NCI-H1105 (cell line): ENCODE results near the gene ULK1.
"Not testable (repeated sequence)": the region's sequence is repeated elsewhere in the genome, so short reads cannot be mapped to it uniquely, and the experiment has no call there.

ENCODE experiments used
- DNase-seq: peaks from one replicate; lab custom pipeline; 2025; lab: John Stamatoyannopoulos, UW

The ULK1 gene

DNA sequence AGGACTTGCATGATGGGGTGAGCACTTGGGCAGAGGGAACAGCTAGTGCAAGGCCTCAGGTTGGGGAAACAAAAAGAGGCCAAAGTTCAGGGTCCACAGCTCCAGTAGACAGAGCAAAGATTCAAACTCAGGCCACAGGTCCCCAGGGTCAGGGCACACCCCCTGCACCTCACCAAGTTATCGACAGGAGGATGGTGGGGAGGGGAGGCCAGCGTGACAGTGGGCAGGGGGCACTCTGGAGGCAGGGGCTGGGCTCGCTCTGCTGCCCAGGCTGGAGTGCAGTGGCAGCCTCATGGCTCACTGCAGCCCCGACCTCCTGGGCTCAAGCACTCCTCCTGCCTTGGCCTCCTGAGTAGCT is 32.4 kb upstream of the ULK1 start:
- no peak for DNase-seq

DNA sequence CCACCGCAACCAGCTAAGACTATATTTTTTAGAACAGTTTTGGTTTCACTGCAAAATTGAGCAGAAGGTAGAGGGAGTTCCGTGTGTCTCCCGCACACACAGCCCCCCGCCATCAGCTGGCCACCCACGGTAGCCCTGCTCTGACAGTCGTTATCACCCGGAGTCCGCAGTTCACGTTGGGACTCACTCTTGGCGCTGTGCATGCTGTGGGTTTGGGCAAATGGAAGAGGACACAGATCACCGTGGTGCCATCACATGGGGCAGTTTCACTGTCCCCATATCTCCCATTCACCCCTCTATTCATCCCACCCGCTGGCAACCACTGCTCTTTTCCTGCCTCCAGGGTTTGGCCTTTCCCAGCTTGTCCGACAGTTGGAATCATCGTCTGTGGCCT is 31.8 kb upstream of the ULK1 start:
- DNase-seq: no peak

DNA sequence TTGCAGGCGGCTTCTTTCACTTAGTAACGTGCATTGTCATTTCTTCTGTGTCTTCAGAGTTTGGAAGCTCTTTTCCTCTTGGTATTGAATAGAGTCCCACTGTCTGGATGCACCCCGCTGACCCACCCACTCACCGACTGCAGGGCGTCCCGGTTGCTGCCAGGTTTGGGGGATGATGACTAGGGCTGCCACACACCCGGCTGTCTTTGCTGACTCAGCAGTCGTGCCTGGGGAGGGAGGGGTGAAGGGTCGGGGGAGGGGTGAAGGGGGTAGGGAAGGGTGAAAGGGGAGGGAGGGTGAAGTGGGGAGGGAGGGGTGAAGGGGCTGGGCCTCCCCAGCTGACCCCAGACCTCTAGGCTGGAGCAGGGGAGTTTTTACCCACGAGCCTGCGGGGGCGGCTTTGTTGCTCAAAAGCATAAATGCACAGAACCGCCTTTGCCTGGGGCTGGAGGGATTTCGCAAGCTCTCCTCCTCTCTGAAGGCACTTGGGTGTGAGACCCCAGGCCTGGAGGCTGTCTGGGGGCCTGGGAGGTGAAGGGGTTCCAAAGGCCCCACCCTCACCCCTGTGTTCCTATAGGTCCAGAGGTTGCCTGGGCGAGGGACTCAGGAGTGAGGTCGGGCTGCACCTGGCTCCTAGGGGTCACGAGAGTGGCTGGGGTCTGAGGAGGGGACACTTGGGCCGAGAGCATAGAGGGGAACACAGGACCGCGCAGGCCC is 31.3 kb upstream of the ULK1 start:
- DNase-seq: no peak

DNA sequence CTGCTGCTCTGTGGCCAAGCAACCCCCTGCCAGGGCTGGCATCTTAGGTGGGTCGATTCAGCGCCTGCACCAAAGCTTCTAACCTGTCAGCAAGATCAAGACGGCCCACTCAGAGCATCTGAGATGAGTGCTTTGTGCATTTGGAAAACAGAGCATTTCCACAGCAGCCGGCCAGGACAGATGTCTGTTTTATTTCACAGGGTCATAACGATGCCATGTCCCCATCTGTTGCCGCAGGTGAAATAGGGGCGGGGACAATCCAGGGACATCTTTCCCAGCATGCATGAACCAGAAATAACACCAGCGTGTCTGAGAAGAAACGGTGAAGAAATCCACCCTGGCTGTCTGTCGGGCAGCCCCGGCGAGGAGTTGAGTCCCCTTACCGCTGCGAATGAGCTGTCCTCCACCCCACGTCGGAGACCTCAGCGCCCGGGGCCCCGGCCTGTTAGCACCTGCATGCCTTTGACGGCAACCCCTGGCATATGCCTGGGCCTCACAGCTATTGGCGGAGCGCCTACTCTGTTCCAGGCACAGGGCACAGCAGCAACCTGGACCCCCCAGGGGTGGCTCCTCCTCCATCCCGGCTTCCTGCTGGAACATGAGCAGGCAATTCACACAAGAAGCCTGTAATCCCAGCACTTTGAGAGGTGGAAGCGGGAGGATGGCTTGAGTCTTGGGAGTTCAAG is 30.6 kb upstream of the ULK1 start:
- no peak for DNase-seq

DNA sequence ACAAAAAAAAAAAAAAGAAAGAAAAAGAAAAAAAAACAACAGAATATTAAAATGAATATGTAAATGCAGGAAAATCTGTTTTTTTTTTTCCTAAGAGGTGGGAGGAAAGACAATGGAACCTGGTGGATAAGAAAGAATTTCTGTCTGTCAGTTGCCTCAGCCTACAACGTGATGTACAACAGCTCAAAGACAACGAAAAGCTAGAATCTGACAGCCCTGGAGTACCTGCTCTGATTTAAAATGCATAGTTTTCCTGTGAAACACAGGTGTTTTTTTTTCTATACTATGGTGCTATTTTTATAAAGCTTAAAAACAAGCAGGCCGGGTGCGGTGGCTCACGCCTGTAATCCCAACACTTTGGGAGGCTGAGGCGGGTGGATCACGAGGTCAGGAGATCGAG is 30.0 kb upstream of the ULK1 start:
- no peak for DNase-seq

DNA sequence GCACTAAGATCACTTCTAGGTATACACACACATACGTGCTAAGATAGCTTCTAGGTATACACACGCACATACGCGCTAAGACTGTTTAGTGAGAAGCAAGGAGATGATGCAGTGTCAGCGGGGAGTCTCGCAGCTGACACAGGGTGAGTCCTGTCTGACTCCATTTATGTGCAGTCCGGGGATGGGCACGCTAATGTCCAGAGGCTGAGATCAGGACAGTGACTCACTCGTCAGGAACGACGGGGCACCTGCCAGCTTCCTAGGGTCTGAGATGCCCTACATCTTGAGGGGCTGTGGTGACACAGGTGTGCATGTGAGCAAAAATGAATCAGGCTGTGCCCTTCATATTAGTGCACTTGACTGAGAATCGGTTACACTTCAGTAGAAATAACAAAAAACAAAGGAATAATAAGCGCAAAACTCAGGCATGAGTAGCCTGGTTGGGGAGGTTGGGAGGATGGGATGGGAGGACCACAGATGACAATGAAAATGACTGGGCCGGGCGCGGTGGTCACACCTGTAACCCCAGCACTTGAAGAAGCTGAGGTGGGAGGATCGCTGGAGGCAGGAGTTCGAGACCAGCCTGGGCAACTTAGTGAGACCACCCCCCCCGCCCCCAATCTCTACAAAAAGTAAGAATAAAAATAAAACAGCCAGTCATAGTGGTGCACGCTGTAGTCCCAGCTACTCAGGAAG is 29.1 kb upstream of the ULK1 start:
- no peak for DNase-seq

DNA sequence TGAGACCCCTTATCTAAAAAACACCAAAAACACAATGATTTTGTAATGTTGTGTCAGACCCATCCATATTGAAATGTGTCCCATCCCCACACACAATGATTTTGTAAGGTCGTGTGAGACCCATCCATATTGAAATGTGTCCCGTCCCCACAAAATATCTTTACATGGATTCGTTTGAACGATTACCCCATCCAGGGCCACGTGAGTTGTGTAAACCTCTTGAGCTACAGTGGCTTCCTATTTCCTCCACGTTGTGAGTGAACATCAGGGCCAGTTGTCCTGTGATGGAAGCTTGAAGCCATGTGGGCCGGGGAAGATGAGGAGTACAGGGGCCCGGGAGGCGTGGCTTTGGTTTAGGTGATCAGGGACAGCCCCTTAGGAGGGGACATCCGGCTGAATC is 27.0 kb upstream of the ULK1 start:
- DNase-seq: no peak

DNA sequence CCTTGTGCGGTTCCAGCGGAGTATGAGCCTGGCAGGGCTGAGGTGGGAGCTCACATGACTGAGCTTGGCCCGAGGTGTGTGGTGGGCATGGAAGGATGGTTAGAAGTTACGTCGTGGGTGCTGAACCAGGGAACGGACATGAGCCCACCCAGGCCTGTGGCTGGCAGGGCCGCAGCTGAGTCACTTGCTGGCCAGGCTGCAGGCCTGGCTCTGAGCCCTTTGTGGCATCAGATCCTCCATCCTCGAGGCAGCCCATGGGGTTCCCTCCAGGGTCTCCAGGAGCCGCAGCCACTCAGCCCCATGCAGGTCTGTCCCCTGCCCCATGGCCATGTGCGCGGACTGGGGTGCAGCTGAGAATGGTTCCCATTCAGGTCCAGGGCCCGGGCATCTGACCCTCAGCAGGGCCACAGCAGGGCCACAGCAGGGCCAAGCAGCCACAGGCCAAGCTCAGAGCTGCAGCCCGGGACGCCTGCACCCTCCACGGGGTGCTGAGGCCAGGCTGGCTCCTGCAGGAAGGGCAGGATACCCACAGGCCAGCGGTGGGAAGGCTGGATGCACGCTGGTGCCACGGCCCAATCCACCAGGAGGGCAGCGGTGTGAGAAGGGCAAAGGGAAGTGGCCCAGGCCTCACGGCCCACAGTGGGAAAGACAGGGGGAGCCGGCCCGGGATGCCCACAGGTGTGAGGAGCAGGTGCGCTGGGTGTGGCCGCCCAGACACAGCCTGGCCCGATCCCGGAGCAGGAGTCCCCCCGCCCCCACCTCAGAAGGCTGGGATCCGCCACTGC is 26.3 kb upstream of the ULK1 start:
- no peak for DNase-seq

DNA sequence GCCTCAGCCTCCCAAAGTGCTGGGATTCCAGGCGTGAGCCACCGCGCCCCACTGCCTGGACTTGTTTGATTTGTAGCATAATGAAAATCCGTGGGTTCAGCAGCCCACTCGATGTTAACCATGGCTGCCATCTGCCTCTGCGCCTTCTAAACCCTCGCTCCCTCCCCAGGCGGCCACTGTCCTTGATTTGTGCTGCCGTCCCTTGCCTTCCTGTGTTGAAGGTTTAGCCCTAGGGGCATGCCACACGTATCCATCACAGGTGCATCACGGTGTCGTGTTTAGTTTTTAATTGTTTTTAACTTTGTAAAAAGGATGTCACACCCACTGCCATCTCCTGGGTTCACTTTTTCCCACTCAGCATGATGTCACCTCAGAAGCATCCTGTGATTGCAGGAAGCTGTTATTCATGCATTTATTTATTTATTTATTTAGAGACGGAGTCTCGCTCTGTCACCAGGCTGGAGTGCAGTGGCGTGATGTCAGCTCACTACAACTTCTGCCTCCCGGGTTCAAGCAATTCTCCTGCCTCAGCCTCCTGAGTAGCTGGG is 24.5 kb upstream of the ULK1 start:
- no peak for DNase-seq

DNA sequence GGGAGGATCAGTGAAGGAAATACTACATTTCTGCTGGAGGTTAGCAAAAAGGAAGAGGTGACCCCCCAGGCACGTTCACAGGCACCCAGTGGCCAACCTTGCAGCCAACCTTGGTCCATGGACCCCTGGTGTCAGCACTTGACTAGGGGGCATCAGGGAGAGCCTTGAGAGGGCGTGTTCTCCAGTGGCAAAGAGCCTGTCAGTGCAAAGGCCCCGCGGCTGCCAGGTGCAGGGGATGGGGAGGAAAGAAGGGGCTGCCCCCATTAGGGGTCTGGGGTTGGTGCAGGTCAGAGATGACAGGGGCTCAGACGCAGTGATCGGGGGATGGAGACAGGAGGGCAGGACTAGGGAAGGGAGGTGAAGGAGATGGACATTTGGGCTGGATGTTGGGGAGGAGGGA is 22.7 kb upstream of the ULK1 start:
- no peak for DNase-seq

DNA sequence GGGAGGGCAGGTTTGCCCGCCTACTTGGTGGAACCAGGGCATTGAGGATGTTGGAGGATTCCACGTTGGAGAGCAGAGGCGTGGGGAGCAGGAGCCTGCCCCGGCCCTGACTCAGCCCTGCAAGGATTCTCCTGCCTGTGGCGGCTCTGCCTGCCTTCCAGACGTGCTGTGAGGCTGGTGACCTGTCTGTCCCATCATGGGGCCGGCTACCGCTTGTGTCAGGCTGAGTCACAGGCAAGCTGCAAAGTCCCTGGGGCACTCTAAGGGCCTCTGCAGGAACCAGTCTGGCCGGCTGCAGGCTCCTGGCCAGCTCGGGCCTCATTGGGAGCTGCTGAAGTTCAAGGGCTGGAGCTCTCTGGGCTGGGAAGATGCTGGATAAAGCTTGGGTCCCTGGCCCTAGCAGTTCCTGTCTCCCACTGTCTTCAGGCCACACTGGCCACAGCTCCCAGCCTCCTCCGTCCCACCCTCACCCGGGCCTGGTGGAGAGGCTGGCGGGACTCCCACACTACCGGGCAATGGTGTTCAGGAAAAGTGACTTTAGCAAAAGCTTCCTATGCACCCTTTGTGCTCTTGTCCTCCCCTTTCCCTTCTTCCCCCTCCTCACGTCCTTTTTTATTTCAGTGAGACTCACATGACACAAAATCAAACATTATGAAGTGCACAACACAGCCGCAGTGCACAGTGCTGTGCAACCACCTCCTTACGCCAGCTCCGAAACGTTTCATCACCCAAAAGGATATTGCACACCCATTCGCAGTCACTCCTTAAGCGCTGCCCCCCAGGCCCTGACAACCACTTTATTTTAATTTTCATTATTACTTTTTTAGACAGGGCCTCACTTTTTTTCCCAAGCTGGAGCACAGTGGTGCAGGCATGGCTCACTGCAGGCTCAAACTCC is 22.0 kb upstream of the ULK1 start:
- DNase-seq: no peak

DNA sequence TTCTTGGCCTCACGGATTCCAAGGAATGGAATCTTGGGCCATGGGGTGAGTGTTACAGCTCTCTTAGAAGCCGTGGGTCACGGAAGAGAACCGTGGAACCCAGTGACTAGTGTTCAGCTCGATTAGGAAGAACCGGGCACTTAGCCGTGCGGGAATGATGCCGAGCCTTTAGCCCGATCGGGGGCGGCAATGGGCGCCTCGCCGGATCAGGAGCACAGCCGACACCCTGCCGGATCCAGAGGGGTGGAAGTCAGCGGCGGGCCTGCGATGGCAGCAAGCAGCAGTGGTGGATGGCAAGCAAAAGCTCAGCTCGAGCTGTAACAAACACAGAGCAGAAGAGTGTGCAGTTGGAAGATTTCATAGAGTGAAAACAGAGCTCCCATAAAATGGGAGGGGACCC is 21.1 kb upstream of the ULK1 start:
- DNase-seq: no peak

DNA sequence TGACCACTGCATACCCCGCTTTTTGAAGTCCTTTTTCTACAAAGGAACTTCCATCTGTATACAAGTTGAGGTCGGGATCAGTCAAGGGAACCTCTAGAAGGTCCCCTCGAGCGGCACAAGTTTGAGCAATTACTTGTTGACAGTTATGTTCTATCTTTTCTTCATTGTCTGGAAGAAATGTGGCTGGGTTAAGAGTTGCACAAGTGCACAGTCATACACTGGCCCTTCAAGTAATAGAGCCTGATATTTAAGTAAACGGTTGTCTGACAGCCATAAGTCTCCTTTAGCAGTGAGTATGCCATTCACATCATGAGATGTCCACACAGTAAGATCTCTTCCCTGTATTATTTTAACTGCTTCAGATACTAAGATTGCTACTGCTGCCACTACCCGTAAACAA is 19.4 kb upstream of the ULK1 start:
- not testable (repeated sequence) for DNase-seq

DNA sequence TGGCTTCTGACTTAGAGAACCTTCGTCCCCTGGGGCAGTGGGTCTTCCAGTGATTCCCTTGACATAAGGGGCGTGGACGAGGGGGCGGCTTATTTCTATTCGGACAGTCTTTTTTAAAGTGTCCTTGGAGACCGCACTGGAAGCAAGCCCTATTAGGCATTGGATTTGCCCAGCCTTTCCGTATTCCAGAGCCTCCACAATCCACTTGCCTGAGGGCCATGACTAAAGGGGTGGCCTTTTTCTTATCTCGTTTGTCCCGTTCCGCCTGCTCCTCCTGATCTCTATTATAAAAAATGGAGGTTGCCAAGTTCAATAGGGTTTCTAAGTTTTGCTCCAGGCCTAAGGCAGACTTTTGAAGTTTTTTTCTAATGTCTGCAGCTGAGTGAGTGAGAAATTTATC is 17.2 kb upstream of the ULK1 start:
- not testable (repeated sequence) for DNase-seq

DNA sequence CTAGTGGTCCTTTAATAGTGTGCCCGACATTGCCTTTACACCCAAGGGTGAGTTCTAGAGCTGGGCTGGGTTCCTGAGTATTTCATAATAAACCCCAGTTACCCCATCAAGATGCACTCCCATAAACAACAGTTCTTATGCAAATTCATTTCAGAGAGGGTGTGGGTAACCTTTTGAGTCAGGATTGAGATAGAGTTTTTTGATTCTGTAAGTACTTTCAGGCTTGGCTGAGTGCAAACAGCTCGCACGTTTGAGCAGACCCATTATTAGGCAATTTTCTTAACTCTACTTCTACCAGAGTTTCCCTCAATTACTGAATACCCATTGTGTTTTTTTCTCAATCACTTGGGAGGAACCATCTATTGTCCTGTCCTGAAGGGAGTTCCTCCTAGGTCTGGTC is 16.0 kb upstream of the ULK1 start:
- not testable (repeated sequence) for DNase-seq

DNA sequence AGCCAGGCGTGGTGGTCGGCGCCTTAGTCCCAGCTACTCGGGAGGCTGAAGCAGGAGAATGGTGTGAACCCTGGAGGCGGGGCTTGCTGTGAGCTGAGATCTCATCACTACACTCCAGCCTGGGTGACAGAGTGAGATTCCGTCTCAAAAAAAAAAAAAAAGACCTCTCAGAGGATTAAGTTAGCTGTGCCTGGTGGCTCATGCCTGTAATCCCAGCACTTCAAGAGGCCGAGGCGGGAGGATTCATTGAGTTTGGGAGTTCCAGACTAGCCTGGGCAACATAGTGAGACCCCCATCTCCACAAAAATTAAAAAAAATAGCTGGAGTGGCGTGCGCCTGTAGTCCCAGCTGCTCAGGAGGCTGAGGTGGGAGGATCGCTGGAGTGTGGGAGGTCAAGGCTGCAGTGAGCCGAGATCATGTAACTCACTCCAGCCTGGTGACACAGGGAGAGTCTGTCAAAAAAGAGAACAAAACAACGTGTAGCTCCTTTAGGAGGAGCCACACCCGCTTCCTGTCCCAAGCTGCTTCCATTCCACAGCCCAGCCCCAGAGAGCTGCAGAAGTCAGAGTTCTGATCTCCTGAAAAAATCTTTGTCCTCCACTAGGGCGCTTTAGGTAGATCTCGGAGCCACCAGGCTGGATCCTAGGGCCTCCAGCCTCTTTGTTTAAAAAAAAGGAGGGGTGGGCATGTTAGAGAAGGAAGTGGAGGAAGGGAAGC is 11.5 kb upstream of the ULK1 start:
- no peak for DNase-seq

DNA sequence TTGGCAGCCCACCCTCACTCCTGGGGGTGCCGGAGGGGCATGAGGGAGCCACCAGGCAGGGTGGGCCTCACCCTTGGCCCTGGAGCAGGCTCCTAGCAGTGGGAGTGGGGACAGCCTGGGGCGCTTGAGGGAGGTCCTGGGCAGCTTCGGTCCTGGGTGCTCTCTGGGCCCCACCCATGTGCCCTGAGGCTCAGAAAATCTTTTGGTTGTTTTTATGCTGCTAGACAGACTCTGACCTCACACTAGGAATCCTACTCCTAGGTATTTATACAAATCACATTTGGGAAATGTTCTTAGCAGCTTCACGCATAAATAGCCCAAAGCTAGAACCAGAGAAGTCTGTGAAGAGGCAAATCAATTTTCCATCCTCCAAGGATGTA is 10.9 kb upstream of the ULK1 start:
- no peak for DNase-seq

DNA sequence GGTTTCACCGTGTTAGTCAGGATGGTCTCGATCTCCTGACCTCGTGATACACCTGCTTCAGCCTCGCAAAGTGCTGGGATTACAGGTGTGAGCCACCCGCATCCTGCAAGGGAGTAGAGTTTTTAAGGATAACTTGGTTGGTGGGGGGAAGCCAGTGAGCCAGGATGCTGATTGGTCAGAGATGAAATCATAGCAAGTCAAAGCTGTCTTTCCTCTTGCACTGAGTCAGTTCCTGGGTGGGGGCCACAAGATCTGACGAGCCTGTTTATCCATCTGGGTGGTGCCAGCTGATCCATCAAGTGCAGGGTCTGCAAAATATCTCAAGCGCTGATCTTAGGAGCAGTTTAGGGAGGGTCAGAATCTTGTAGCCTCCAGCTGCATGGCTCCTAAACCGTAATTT is 9.3 kb upstream of the ULK1 start:
- not testable (repeated sequence) for DNase-seq

DNA sequence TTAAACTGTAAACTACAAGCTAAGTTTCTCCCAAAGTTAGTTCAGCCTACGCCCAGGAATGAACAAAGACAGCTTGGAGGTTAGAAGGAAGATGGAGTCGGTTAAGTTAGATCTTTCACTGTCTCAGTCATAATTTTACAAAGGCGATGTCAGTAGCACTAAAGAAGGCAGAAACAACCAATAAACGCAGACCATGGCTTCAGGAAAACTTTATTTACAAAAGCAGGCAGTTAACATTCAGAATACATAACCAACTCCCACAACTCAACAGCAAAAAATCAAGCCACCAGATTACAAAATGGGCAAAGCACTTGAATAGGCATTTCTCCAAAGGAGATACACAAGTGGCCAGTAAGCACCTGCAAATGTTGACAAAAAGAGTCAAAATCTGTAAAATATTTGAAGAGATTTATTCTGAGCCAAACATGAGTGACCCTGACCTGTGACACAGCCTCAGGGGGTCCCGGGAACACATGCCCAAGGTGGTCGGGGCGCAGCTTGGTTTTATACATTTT is 8.8 kb upstream of the ULK1 start:
- DNase-seq: no peak

DNA sequence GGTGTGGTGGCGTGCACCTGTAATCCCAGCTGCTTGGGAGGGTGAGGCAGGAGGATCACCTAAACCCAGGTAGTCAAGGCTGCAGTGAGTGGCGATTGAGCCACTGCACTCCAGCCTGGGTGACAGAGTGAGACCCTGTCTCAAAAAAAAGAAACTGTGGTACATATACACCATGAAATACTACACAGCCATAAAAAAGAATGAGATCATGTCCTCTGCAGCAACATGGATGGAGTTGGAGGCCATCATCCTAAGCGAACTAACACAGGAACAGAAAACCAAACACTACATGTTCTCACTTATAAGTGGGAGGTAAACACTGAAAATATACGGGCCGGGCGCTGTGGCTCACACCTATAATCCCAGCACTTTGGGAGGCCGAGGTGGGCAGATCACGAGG is 2.7 kb upstream of the ULK1 start:
- not testable (repeated sequence) for DNase-seq
